Activated CD4-positive, CD25-positive, alpha-beta regulatory T cell (primary cell): ENCODE data around the gene NDE1.

Experiments
- DNase-seq, 4 experiments: peaks; one replicate each; lab custom pipeline; 2025; lab: John Stamatoyannopoulos, UW

NDE1 gene

GRCh38 chr16:15770107-15770506 is 120.1 kb downstream of the NDE1 start:
- DNase-seq: no peak

- DNase-seq: no peak
Observed at GRCh38 chr16:15770512-15770911, 120.5 kb downstream of the NDE1 start.

- DNase-seq: no peak
Observed at GRCh38 chr16:15771694-15772093, 121.6 kb downstream of the NDE1 start.

DNA sequence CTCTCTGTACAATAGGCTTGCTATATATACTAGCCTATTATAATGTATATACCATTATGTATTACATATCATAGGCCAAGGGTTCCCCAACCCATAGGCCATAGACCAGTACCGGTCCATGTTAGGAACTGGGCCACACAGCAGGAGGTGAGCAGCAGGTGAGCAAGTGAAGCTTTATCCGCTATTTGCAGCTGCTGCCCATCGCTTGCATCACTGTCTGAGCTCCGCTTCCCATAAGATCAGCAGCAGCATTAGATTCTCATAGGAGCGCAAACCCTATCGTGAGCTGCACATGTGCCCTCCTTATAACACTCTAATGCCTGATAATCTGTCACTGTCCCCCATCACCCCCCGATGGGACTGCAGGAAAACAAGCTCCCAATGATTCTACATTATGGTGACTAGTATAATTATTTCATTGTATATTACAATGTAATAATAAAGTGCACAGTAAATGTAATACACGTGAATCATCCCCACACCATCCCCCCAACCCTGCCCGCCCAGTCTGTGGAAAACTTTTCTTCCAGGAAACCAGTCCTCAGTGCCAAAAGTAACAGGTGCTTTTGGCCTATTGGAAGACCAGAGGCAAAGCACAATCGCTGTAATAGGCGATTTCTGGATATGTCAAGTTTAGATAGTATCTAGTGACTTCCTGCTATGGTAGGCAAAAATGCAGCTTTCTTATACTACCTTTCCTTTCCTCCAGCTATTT is 122.7 kb downstream of the NDE1 start:
- no peak for DNase-seq

GRCh38 chr16:15773968-15774367 is 123.9 kb downstream of the NDE1 start:
- no peak for DNase-seq

GRCh38 chr16:15775209-15775608 is 125.2 kb downstream of the NDE1 start:
- DNase-seq: no peak

- DNase-seq: no peak
Observed at GRCh38 chr16:15775663-15776304, 125.7 kb downstream of the NDE1 start.
